IMR-90 (cell line): ENCODE results near the gene TMCO1. TPM values are rescaled to one million over a fixed set of nuclear protein-coding genes. Genes with fewer than 3 reads are reported as not detected.

Source experiments
- ATAC-seq: fragments of 200-7000 bp; cut with Tn5 transposase; 2 replicates; pipeline ENCODE4 v1.9.1; 2020; ENCODE audit warnings: low read depth, mild to moderate bottlenecking, moderate library complexity
- BruUV-seq: library from RNA; stranded (reverse); fragments of 400-500 nt; replicated peaks from 2 replicates; lab custom pipeline; 2021; lab: Mats Ljungman, UMichigan
- CTCF ChIA-PET: fragments of 300-600 bp; formaldehyde crosslinking; extraction: SDS; loops from one replicate; lab custom pipeline; 2021; ENCODE audit warnings: antibody characterized with exemption; lab: Yijun Ruan, JAX
- POLR2A ChIA-PET: fragments of 300-600 bp; sonication (Branson Sonifier 250); formaldehyde crosslinking; loops from one replicate; lab custom pipeline; 2022; ENCODE audit warnings: antibody characterized with exemption; ENCODE audit not compliant: unreplicated experiment; lab: Charles Lee
- DNase-seq: peaks from one replicate; pipeline ENCODE4 v3.0.0; 2013
- H2AFZ ChIP-seq: replicated peaks from 2 replicates; pipeline ENCODE3; 2013; ENCODE audit warnings: low read length, mild to moderate bottlenecking; ENCODE audit not compliant: poor library complexity
- H2AK5ac ChIP-seq: 2 replicates; pipeline ENCODE4 v1.6.1; 2013; ENCODE audit warnings: low read depth, low read length, inconsistent platforms
- H2AK9ac ChIP-seq: replicated peaks from 2 replicates; pipeline ENCODE3; 2013; ENCODE audit warnings: mild to moderate bottlenecking, low read depth, low read length, moderate library complexity; ENCODE audit not compliant: poor library complexity
- H2BK120ac ChIP-seq: 2 replicates; pipeline ENCODE4 v1.6.1; 2013; ENCODE audit warnings: low read depth, low read length, inconsistent platforms
- H2BK15ac ChIP-seq: 3 replicates; pipeline ENCODE4 v1.6.1; 2013; ENCODE audit warnings: low read depth, low read length, inconsistent platforms
- H2BK20ac ChIP-seq: 2 replicates; pipeline ENCODE4 v1.6.1; 2013; ENCODE audit warnings: low read depth, mild to moderate bottlenecking, inconsistent platforms, low read length, moderate library complexity
- H2BK5ac ChIP-seq: 2 replicates; pipeline ENCODE4 v1.6.1; 2013; ENCODE audit warnings: mild to moderate bottlenecking, low read depth, low read length, inconsistent platforms; ENCODE audit not compliant: poor library complexity, severe bottlenecking
- H3K14ac ChIP-seq: replicated peaks from 2 replicates; pipeline ENCODE4 v1.6.1; 2013; ENCODE audit warnings: low read depth, low read length, inconsistent platforms
- H3K18ac ChIP-seq: 2 replicates; pipeline ENCODE4 v1.6.1; 2013; ENCODE audit warnings: low read depth, low read length, control low read depth
- H3K23ac ChIP-seq: 2 replicates; pipeline ENCODE4 v1.6.1; 2013; ENCODE audit warnings: low read depth, low read length, inconsistent platforms
- H3K27ac ChIP-seq: 2 replicates; pipeline ENCODE4 v1.5.1; 2013; ENCODE audit warnings: mild to moderate bottlenecking, control low read depth, low read length; ENCODE audit not compliant: insufficient read depth
- H3K27me3 ChIP-seq: 2 replicates; pipeline ENCODE4 v1.6.1; 2013; ENCODE audit warnings: low read length; ENCODE audit not compliant: control insufficient read depth, insufficient read depth
- H3K36me3 ChIP-seq: 2 replicates; pipeline ENCODE4 v1.6.1; 2013; ENCODE audit warnings: low read length, mixed read lengths; ENCODE audit not compliant: control insufficient read depth, insufficient read depth
- H3K4ac ChIP-seq: 2 replicates; pipeline ENCODE4 v1.6.1; 2013; ENCODE audit warnings: low read depth, low read length, inconsistent platforms
- H3K4me1 ChIP-seq: 2 replicates; pipeline ENCODE4 v1.6.1; 2013; ENCODE audit warnings: low read length, mixed read lengths; ENCODE audit not compliant: control insufficient read depth, insufficient read depth
- H3K4me2 ChIP-seq: 2 replicates; pipeline ENCODE4 v1.6.1; 2013; ENCODE audit warnings: low read depth, mild to moderate bottlenecking, control low read depth, low read length, moderate library complexity
- H3K4me3 ChIP-seq: 2 replicates; pipeline ENCODE4 v1.5.1; 2013; ENCODE audit warnings: low read depth, mild to moderate bottlenecking, control low read depth, low read length, moderate library complexity; ENCODE audit not compliant: insufficient read depth
- H3K56ac ChIP-seq: 2 replicates; pipeline ENCODE4 v1.6.1; 2013; ENCODE audit warnings: low read length, inconsistent platforms; ENCODE audit not compliant: insufficient read depth; ENCODE audit errors: extremely low read depth
- H3K79me1 ChIP-seq, 2 experiments: 2 replicates each; pipeline ENCODE4 v1.6.1; 2013; ENCODE audit warnings: low read length in 2 of 2, inconsistent platforms in 1 of 2, low read depth in 1 of 2
- H3K9ac ChIP-seq: 2 replicates; pipeline ENCODE4 v1.6.1; 2013; ENCODE audit warnings: low read depth, low read length, control low read depth
- H3K9me1 ChIP-seq: 2 replicates; pipeline ENCODE4 v1.6.1; 2013; ENCODE audit warnings: low read length, inconsistent platforms; ENCODE audit not compliant: insufficient read depth
- H3K9me3 ChIP-seq: 2 replicates; pipeline ENCODE4 v1.6.1; 2013; ENCODE audit warnings: low read length; ENCODE audit not compliant: control insufficient read depth, insufficient read depth
- H4K20me1 ChIP-seq: 2 replicates; pipeline ENCODE4 v1.6.1; 2013; ENCODE audit warnings: low read length, inconsistent platforms; ENCODE audit not compliant: insufficient read depth
- H4K5ac ChIP-seq: 2 replicates; pipeline ENCODE4 v1.6.1; 2013; ENCODE audit warnings: mild to moderate bottlenecking, low read depth, low read length, control low read depth
- H4K8ac ChIP-seq, 2 experiments: 2 replicates each; pipeline ENCODE4 v1.6.1; 2013; ENCODE audit warnings: low read depth in 2 of 2, low read length in 2 of 2, control low read depth in 1 of 2, inconsistent platforms in 1 of 2
- H4K91ac ChIP-seq: 2 replicates; pipeline ENCODE4 v1.6.1; 2013; ENCODE audit warnings: low read depth, low read length, inconsistent platforms; ENCODE audit not compliant: insufficient read depth
- CHD1 ChIP-seq: IDR thresholded peaks from 2 replicates; pipeline ENCODE4 v1.6.1; 2012; ENCODE audit warnings: low read depth, low read length, improper control_type of control experiment
- ELK1 ChIP-seq: fragments of 150-350 bp; IDR thresholded peaks from 2 replicates; pipeline ENCODE4 v1.6.1; 2016; ENCODE audit warnings: low read depth, mild to moderate bottlenecking, low read length, moderate library complexity, borderline replicate concordance
- FOS ChIP-seq: fragments of 150-350 bp; IDR thresholded peaks from 2 replicates; pipeline ENCODE4 v1.6.1; 2016; ENCODE audit warnings: low read depth, low read length
- MAFK ChIP-seq: IDR thresholded peaks from 2 replicates; pipeline ENCODE4 v1.6.1; 2012; ENCODE audit warnings: low read depth, low read length, improper control_type of control experiment
- MXI1 ChIP-seq: IDR thresholded peaks from 2 replicates; pipeline ENCODE4 v1.6.1; 2012; ENCODE audit warnings: low read depth, mild to moderate bottlenecking, low read length, moderate library complexity, borderline replicate concordance
- NFE2L2 ChIP-seq: fragments of 150-350 bp; IDR thresholded peaks from 2 replicates; pipeline ENCODE4 v1.6.1; 2016; ENCODE audit warnings: low read depth, mild to moderate bottlenecking, low read length
- RFX5 ChIP-seq: IDR thresholded peaks from 2 replicates; pipeline ENCODE4 v1.8.0; 2012; ENCODE audit warnings: low read depth, mild to moderate bottlenecking, low read length, moderate library complexity
- SMC3 ChIP-seq: fragments of 150-350 bp; IDR thresholded peaks from 2 replicates; pipeline ENCODE4 v1.6.1; 2016; ENCODE audit warnings: low read depth, mild to moderate bottlenecking, antibody characterized with exemption, low read length, moderate library complexity
- USF2 ChIP-seq: fragments of 150-350 bp; IDR thresholded peaks from 2 replicates; pipeline ENCODE4 v1.6.1; 2017; ENCODE audit warnings: mild to moderate bottlenecking, antibody characterized with exemption, low read length, low read depth
- WGBS, 2 experiments: methylation state at CpG; one replicate each; pipeline versions ENCODE4 v1.1.5 to v1.1.7; 2013; ENCODE audit warnings: missing lambda C conversion rate in 2 of 2; ENCODE audit not compliant: insufficient read length in 1 of 2; ENCODE audit errors: extremely low coverage in 2 of 2; 5-methylcytosine and 5-hydroxymethylcytosine counted together
- dilution Hi-C: fragments of 300-500 bp; cut with HindIII; formaldehyde crosslinking; loops from one replicate; pipeline ENCODE4 v1.14.3; 2018; ENCODE audit warnings: low sequenced_read_pairs; ENCODE audit not compliant: unreplicated experiment
- in situ Hi-C: fragments of 300-500 bp; cut with MboI; formaldehyde crosslinking; loops from 3 replicates; pipeline ENCODE4 v1.14.3; 2019; ENCODE audit warnings: low sequenced_read_pairs, inconsistent platforms, mixed read lengths
- intact Hi-C: fragments of 100-400 bp; cut with micrococcal nuclease; formaldehyde crosslinking; loops from 2 replicates; pipeline ENCODE4 v1.10.0; 2022
- polyA plus RNA-seq, 3 experiments: library from polyadenylated mRNA; depleted of rRNA; stranded (reverse); fragments of >200 nt; gene quantifications; 2 replicates each; pipeline ENCODE4 v1.2.3, GENCODE V29; 2012; ENCODE audit warnings: low replicate concordance in 1 of 3
- total RNA-seq: library from RNA; depleted of rRNA; stranded (reverse); fragments of >200 nt; gene quantifications from 2 replicates; pipeline ENCODE4 v1.2.3, GENCODE V29; 2012

Gene TMCO1
- total and polyA plus RNA-seq, 2 of the 4 experiments (the other 2 are of a cell fraction) = 86.4 to 113 TPM

GRCh38 chr1:165734906-165735305, 33.8 kb downstream of the TMCO1 start:
- no peak overlapping the region for H3K4me2 ChIP-seq
- in situ Hi-C loops = no loop called here
- no peak for DNase-seq
- H3K9me3 ChIP-seq = no peaks in the 10 kb centered on the region; the same call in 1 of the 2 replicates
- no peak overlapping the region for H4K91ac ChIP-seq
- H2BK20ac ChIP-seq = no peak overlapping the region
- H4K5ac ChIP-seq = no peak overlapping the region
- H4K8ac ChIP-seq = no peak overlapping the region
- ChIA-PET POLR2A (no interaction called here), CTCF (interaction anchor here (0.6 kb wide), 1 partner anchor 1620 kb away, joined by 4 read pairs; no protein-coding TSS in a partner anchor)
- WGBS, 2 experiments = no CpG with 5 or more reads among the region's 3 CpGs
- no peaks in the 10 kb centered on the region for H3K27me3 ChIP-seq
- H4K20me1 ChIP-seq = no peaks in the 10 kb centered on the region
- no peak overlapping the region for H2BK15ac ChIP-seq
- no peak overlapping the region for H3K27ac ChIP-seq
- TF ChIP-seq ELK1 = no peak
- no peak for TF ChIP-seq SMC3
- TF ChIP-seq CHD1 = no peak
- no peak for TF ChIP-seq USF2
- TF ChIP-seq NFE2L2 = no peak
- TF ChIP-seq FOS = no peak
- no peak for TF ChIP-seq RFX5
- no peak for TF ChIP-seq MXI1
- no peak for TF ChIP-seq MAFK
- H3K9ac ChIP-seq = no peak overlapping the region
- dilution Hi-C loops = no loop called here
- no peaks in the 10 kb centered on the region for H3K9me1 ChIP-seq
- no peak overlapping the region for H3K18ac ChIP-seq
- H2AK9ac ChIP-seq = no peak overlapping the region
- intact Hi-C loops = no loop called here
- no peak overlapping the region for H3K14ac ChIP-seq
- no peak overlapping the region for H2AK5ac ChIP-seq
- H3K4me1 ChIP-seq = no peaks in the 10 kb centered on the region
- H3K56ac ChIP-seq = no peak overlapping the region
- peaks cover 6 to 21% of the 10 kb centered on the region in 2 experiments for H3K79me1 ChIP-seq
- H3K23ac ChIP-seq = no peak overlapping the region
- ATAC-seq = no peak
- peaks cover 7% of the 10 kb centered on the region for H3K36me3 ChIP-seq
- H2AFZ ChIP-seq = no peak overlapping the region
- H3K4me3 ChIP-seq = no peak overlapping the region
- BruUV-seq = no TSS peak
- H3K4ac ChIP-seq = no peak overlapping the region
- H2BK120ac ChIP-seq = no peak overlapping the region
- no peak overlapping the region for H2BK5ac ChIP-seq
